ENCODE measurements around the gene PNPLA7.
"Not testable (repeated sequence)": the region's sequence is repeated elsewhere in the genome, so short reads cannot be mapped to it uniquely, and the experiment has no call there.

Gene PNPLA7

GRCh38 chr9:137417161-137418021 is 132.8 kb downstream of the PNPLA7 start:
- no peak for DNase-seq (ENCODE audit: low spot score)

DNA sequence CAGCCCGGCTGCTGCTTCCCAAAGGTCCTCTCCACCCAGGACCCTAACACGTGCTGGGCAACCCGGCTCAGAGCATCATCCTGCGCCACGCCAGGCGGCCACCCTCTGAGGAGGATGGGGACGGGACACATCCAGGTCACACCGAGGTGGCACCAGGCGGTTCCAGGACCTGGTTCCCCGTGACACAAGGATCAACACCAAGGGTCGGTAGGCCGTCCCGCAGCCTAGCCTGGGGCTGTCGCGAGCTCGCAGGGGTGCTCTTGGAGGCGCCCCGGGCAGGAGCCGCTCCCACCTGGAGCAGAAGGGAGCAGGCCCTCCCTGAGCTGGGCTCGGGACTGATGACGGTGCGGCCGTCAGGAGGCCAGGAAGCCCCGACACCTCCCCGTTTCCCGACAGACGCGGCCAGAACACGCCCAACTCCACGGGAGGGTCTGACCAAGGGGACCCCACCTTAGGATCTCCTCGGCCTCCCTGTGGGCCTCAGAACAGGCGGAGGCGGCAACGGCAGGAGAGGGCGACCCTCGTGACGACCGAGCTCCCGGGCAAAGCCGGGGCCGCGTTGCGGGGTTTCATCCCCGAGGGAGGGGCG is 133.5 kb downstream of the PNPLA7 start:
- DNase-seq (ENCODE audit: low spot score) = no peak

DNA sequence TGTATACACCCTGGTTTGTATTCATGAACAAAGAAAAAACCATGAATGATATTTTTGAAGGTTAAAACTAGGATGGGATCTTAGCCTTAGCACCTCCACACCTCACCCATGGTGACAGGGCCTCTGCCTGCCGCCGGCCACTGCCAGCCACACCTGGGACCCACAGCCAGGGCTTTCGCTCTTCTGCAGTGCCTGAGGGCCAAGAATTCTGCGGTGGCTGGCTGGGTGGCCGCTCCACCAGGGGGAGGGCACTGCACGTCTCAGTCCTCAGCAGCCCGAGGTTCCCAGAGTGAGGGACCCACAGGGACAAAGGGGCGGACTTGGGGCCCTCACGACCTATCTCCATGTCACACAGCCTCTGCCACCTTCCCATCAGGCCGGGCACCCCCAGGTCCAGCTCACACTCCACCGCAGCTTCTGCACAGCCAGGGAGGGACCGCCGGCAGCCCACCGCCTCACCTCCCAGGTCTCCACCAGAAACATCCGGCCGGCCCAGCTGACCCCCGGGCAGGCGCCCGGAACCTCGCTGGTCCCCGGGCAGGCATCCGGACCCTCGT is 134.1 kb downstream of the PNPLA7 start:
- DNase-seq (ENCODE audit: low spot score) = no peak

DNA sequence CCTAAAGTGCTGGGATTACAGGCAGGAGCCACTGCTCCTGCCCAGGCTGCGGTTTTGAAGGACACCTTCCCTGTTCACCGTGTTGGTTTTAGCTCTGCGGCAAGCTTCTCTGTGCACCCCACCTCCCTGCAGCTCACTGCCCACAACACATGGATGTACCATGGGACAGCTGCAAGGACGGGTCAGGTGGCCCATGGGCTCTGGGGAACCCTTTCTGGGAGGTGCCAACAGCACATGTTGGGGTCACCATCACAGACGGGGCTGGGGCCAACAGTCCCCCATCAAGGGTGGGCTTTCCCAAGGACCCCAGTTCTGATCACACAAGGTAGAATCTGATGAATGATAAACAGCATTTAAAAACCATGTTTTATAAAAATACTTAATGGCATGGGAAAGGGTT is 134.8 kb downstream of the PNPLA7 start:
- DNase-seq (ENCODE audit: low spot score) = no peak

DNA sequence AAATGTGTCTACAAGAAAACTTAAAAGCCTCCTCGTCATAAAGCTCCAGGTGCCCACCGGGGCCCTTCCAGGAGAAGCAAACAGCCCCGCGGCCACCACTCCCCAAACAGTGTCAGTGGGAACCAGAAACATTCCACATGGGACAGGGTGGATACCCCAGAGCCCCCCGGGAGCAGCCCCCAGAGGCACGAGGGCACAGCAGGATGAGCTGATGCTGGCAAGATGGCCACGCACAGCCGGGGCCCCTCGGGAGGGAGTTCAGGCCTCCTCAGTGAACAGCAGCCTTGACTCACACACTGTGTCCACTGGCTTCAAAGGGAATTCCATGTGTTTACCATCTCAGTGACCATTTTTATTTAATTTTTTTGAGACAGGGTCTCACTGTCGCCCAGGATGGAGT is 137.8 kb downstream of the PNPLA7 start:
- peak; percentile 60 for DNase-seq (ENCODE audit: low spot score)

GRCh38 chr9:137411645-137412380 is 138.4 kb downstream of the PNPLA7 start:
- DNase-seq (ENCODE audit: low spot score) = peak; percentile 94

GRCh38 chr9:137411260-137411644 is 138.9 kb downstream of the PNPLA7 start:
- DNase-seq (ENCODE audit: low spot score) = no peak

GRCh38 chr9:137410891-137411249 is 139.3 kb downstream of the PNPLA7 start:
- DNase-seq (ENCODE audit: low spot score) = no peak

DNA sequence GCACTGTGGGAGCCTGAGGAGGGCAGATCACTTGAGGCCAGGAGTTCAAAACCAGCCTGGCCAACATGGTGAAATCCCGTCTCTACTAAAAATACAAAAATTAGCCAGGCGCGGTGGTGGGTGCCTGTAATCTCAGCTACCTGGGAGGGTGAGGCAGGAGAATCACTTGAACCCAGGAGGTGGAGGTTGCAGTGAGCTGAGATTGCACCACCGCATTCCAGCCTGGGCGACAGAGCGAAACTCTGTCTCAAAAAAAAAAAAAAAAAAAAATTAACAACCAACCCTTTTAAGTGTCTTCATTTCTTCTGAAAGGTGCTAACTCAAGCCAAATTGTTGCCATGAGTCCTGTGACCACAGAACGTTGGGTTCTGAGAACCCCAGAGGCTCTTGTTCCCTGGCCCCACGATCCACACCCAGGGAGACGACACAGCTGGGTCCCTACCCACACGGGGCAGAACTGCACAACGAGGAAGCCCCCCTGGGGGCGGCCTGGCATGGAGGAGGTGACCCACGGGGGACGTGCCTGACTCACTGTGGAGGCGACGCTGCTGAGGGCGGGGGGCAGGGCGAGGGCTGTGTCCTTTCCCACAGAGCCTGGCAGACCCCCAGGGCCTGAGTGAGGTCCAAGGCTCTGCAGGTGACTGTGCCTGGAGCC is 139.8 kb downstream of the PNPLA7 start:
- DNase-seq (ENCODE audit: low spot score) = not testable (repeated sequence)

All from hepatic stellate cell (primary cell).